OCI-LY1 (cell line): ENCODE measurements around the gene PRMT2.

Source experiments
- H2AFZ ChIP-seq: fragments of 200-600 bp; sonication (generic), shearing (Covaris generic); 2 replicates; pipeline ENCODE4 v1.6.0; 2014; ENCODE audit warnings: antibody characterized with exemption, mild to moderate bottlenecking, low read length
- H3F3A ChIP-seq: fragments of 200-600 bp; sonication (generic), shearing (Covaris generic); 2 replicates; pipeline ENCODE4 v1.6.0; 2014; ENCODE audit warnings: mild to moderate bottlenecking, antibody characterized with exemption, low read length, moderate library complexity; ENCODE audit not compliant: insufficient read depth
- H3K27ac ChIP-seq: fragments of 200-600 bp; sonication (generic); 2 replicates; pipeline ENCODE4 v1.5.1; 2014; ENCODE audit warnings: low read length, mixed run types, mild to moderate bottlenecking, low read depth; ENCODE audit not compliant: poor library complexity, severe bottlenecking
- H3K27me3 ChIP-seq: fragments of 200-600 bp; sonication (generic); 2 replicates; pipeline ENCODE4 v1.6.0; 2014; ENCODE audit warnings: antibody characterized with exemption, mild to moderate bottlenecking, low read length, moderate library complexity; ENCODE audit not compliant: insufficient read depth
- H3K36me3 ChIP-seq: fragments of 200-600 bp; sonication (generic); 2 replicates; pipeline ENCODE4 v1.6.1; 2014; ENCODE audit warnings: mild to moderate bottlenecking, antibody characterized with exemption, low read length, moderate library complexity, mixed read lengths; ENCODE audit not compliant: insufficient read depth
- H3K4me1 ChIP-seq: fragments of 200-600 bp; sonication (generic); 2 replicates; pipeline ENCODE4 v1.5.1; 2014; ENCODE audit warnings: mild to moderate bottlenecking, low read length, moderate library complexity; ENCODE audit not compliant: insufficient read depth, severe bottlenecking
- H3K4me2 ChIP-seq: fragments of 200-600 bp; sonication (generic), shearing (Covaris generic); 2 replicates; pipeline ENCODE4 v1.6.1; 2014; ENCODE audit warnings: low read length
- H3K4me3 ChIP-seq: fragments of 200-600 bp; sonication (generic); 2 replicates; pipeline ENCODE4 v1.5.1; 2014; ENCODE audit warnings: low read length, low read depth, mild to moderate bottlenecking, mixed read lengths; ENCODE audit not compliant: poor library complexity, severe bottlenecking
- H3K79me2 ChIP-seq: fragments of 200-600 bp; shearing (Covaris generic); 2 replicates; pipeline ENCODE4 v1.6.1; 2016; ENCODE audit warnings: mixed run types, low read length, mixed read lengths; ENCODE audit not compliant: insufficient read depth
- H3K9ac ChIP-seq: fragments of 200-600 bp; sonication (generic), shearing (Covaris generic); 2 replicates; pipeline ENCODE4 v1.6.1; 2014; ENCODE audit warnings: mild to moderate bottlenecking, low read length, mixed read lengths
- H3K9me2 ChIP-seq: fragments of 200-600 bp; sonication (generic), shearing (Covaris generic); 2 replicates; pipeline ENCODE4 v1.6.1; 2014; ENCODE audit warnings: low read depth, mild to moderate bottlenecking, low read length, mixed read lengths
- H3K9me3 ChIP-seq: fragments of 200-600 bp; shearing (Covaris generic); 2 replicates; pipeline ENCODE4 v1.6.1; 2014; ENCODE audit warnings: low read length, mixed read lengths
- H4K20me1 ChIP-seq: fragments of 200-600 bp; sonication (generic), shearing (Covaris generic); 2 replicates; pipeline ENCODE4 v1.6.0; 2016; ENCODE audit warnings: mild to moderate bottlenecking, low read length; ENCODE audit not compliant: insufficient read depth
- CTCF ChIP-seq: fragments of 200-600 bp; sonication (generic), shearing (Covaris generic); IDR thresholded peaks from 2 replicates; pipeline ENCODE4 v1.5.1; 2017; ENCODE audit warnings: mild to moderate bottlenecking, antibody characterized with exemption, low read length, moderate library complexity, mixed read lengths
- EZH2 ChIP-seq: fragments of 200-600 bp; sonication (generic), shearing (Covaris generic); IDR thresholded peaks from 2 replicates; pipeline ENCODE4 v1.8.0; 2017; ENCODE audit warnings: borderline replicate concordance, mixed run types, mild to moderate bottlenecking, antibody characterized with exemption, low read length, moderate library complexity, mixed read lengths

PRMT2 gene

GRCh38 chr21:46610018-46610701 is 25.3 kb upstream of the PRMT2 start:
- H4K20me1 ChIP-seq = no peaks in the 10 kb centered on the region
- TF ChIP-seq EZH2 (no peak), CTCF (no peak)
- no peaks in the 10 kb centered on the region for H3K36me3 ChIP-seq
- no peaks in the 10 kb centered on the region for H3K4me1 ChIP-seq
- peaks cover 3% of the 10 kb centered on the region; the same call in 1 of the 2 replicates for H3K27me3 ChIP-seq
- H3K27ac ChIP-seq = no peak overlapping the region
- no peaks in the 10 kb centered on the region for H3K79me2 ChIP-seq
- H3K9me2 ChIP-seq = no peaks in the 10 kb centered on the region
- no peak overlapping the region for H3K9ac ChIP-seq
- H3K4me3 ChIP-seq = no peak overlapping the region
- H2AFZ ChIP-seq = no peak overlapping the region
- H3K4me2 ChIP-seq = no peak overlapping the region
- no peaks in the 10 kb centered on the region for H3F3A ChIP-seq
- peaks cover 3% of the 10 kb centered on the region; the same call in 1 of the 2 replicates for H3K9me3 ChIP-seq

GRCh38 chr21:46613391-46613790 is 22.1 kb upstream of the PRMT2 start:
- H3F3A ChIP-seq = no peaks in the 10 kb centered on the region
- H3K9me2 ChIP-seq = no peaks in the 10 kb centered on the region
- no peak overlapping the region for H3K4me3 ChIP-seq
- H2AFZ ChIP-seq = no peak overlapping the region
- no peaks in the 10 kb centered on the region for H4K20me1 ChIP-seq
- peaks cover 4% of the 10 kb centered on the region; the same call in 1 of the 2 replicates for H3K27me3 ChIP-seq
- no peak overlapping the region for H3K27ac ChIP-seq
- H3K9me3 ChIP-seq = peaks cover 3% of the 10 kb centered on the region; the same call in 1 of the 2 replicates
- no peaks in the 10 kb centered on the region for H3K4me1 ChIP-seq
- no peak overlapping the region for H3K4me2 ChIP-seq
- no peaks in the 10 kb centered on the region for H3K36me3 ChIP-seq
- H3K79me2 ChIP-seq = no peaks in the 10 kb centered on the region
- no peak overlapping the region for H3K9ac ChIP-seq
- TF ChIP-seq CTCF = no peak
- TF ChIP-seq EZH2 = no peak

GRCh38 chr21:46616050-46616449 is 19.4 kb upstream of the PRMT2 start:
- Histone ChIP-seq H3K9me3 (no peaks in the 10 kb centered on the region), H3K27ac (no peak overlapping the region), H3K4me2 (no peak overlapping the region), H4K20me1 (no peaks in the 10 kb centered on the region), H3K79me2 (no peaks in the 10 kb centered on the region), H3K4me1 (no peaks in the 10 kb centered on the region), H3K27me3 (peaks cover 4% of the 10 kb centered on the region; the same call in 1 of the 2 replicates), H3K36me3 (no peaks in the 10 kb centered on the region), H3K9ac (no peak overlapping the region), H2AFZ (no peak overlapping the region), H3K4me3 (no peak overlapping the region), H3K9me2 (no peaks in the 10 kb centered on the region), H3F3A (no peaks in the 10 kb centered on the region)
- no peak for TF ChIP-seq EZH2
- no peak for TF ChIP-seq CTCF
